Small intestine (tissue), 7 donors: ENCODE measurements around the gene ENDOV. TPM values are rescaled to one million over a fixed set of nuclear protein-coding genes. Genes with fewer than 3 reads are reported as not detected.

Experiments used
- DNase-seq, 2 donors: peaks; one replicate each; pipeline versions ENCODE4 v3.0.0 to v3.0.0-alpha.2; 2013
- FAIRE-seq: peaks from 2 replicates; lab custom pipeline; 2012; peaks lifted over from hg19 to GRCh38; lab: Jason Lieb, UNC
- H3K27ac ChIP-seq, 3 donors: one replicate each; pipeline ENCODE4 v1.5.1; 2013; ENCODE audit warnings: low read length in 2 of 3, mild to moderate bottlenecking in 2 of 3, control low read depth in 1 of 3, inconsistent platforms in 1 of 3, low read depth in 1 of 3, moderate library complexity in 1 of 3
- H3K27me3 ChIP-seq, 3 donors: one replicate each; pipeline ENCODE4 v1.6.1; 2013; ENCODE audit warnings: low read length in 3 of 3, inconsistent platforms in 1 of 3; ENCODE audit not compliant: control insufficient read depth in 3 of 3, insufficient read depth in 3 of 3
- H3K36me3 ChIP-seq, 3 donors: one replicate each; pipeline ENCODE4 v1.6.1; 2013; ENCODE audit warnings: low read length in 3 of 3, inconsistent platforms in 1 of 3, low read depth in 1 of 3, mild to moderate bottlenecking in 1 of 3, moderate library complexity in 1 of 3; ENCODE audit not compliant: control insufficient read depth in 3 of 3, insufficient read depth in 2 of 3
- H3K4me1 ChIP-seq, 3 donors: one replicate each; pipeline ENCODE4 v1.6.1; 2013; ENCODE audit warnings: low read length in 2 of 3, inconsistent platforms in 1 of 3, low read depth in 1 of 3, mild to moderate bottlenecking in 1 of 3, moderate library complexity in 1 of 3; ENCODE audit not compliant: control insufficient read depth in 3 of 3, insufficient read depth in 2 of 3
- H3K4me3 ChIP-seq, 3 donors: one replicate each; pipeline ENCODE4 v1.5.1; 2013; ENCODE audit warnings: low read length in 3 of 3, control low read depth in 1 of 3, inconsistent platforms in 1 of 3, low read depth in 1 of 3, mild to moderate bottlenecking in 1 of 3, moderate library complexity in 1 of 3
- H3K9me3 ChIP-seq, 2 donors: one replicate each; pipeline ENCODE4 v1.6.1; 2013; ENCODE audit warnings: low read depth in 1 of 2, low read length in 1 of 2; ENCODE audit not compliant: control insufficient read depth in 2 of 2, insufficient read depth in 1 of 2
- WGBS, 3 donors: extraction: QIAGEN DNeasy Blood & Tissue Kit; methylation state at CpG; one replicate each; pipeline ENCODE4 v1.1.7; 2013; 5-methylcytosine and 5-hydroxymethylcytosine counted together
- polyA plus RNA-seq, 4 donors: library from polyadenylated mRNA; stranded (reverse) in 3 of 4; unstranded in 1 of 4; fragments of 200-250 nt in 3 of 4; fragments of 120-200 nt in 1 of 4; gene quantifications; one replicate each; pipeline versions ENCODE4 v1.2.1 to v1.2.3, GENCODE V29; 2013
- donor health status: healthy with polysubstance abuse.
- donor health status: control.
- donor health status: control.
- donor health status: Bipolar disorder and iron deficiency.
- donor health status: healthy.

Gene ENDOV
- polyA plus RNA-seq, 4 donors, result 13.6 to 39.6 (median 29.1) TPM

- H3K27me3 ChIP-seq, result peaks cover 13 to 89% (median 45%) of the 10 kb centered on the region in 3 donors
These were observed 58.0 kb downstream of the ENDOV start for GRCh38 chr17:80472996-80473395.

GRCh38 chr17:80473701-80474100 is 58.7 kb downstream of the ENDOV start:
- DNase-seq, result no peak
- peaks cover 18 to 86% (median 46%) of the 10 kb centered on the region in 3 donors for H3K27me3 ChIP-seq
- H3K4me1 ChIP-seq, result peaks cover 0 to 7% (median 4%) of the 10 kb centered on the region in 3 donors
- H3K9me3 ChIP-seq, result no peaks in the 10 kb centered on the region
- no peak for FAIRE-seq
- no peak overlapping the region for H3K4me3 ChIP-seq
- WGBS, 3 donors, result 28 to 52% (median 52%) methylated on average over 7 of the region's 7 CpGs
- H3K36me3 ChIP-seq, result no peaks in the 10 kb centered on the region
- no peak overlapping the region for H3K27ac ChIP-seq

More at GRCh38 chr17:80472996-80473395, 58.0 kb downstream of the ENDOV start:
- H3K27ac ChIP-seq, result no peak overlapping the region
- DNase-seq (no peak), FAIRE-seq (no peak)
- H3K9me3 ChIP-seq, result no peaks in the 10 kb centered on the region
- peaks cover 0 to 7% (median 4%) of the 10 kb centered on the region in 3 donors for H3K4me1 ChIP-seq
- H3K36me3 ChIP-seq, result no peaks in the 10 kb centered on the region
- no peak overlapping the region for H3K4me3 ChIP-seq
- 58 to 84% (median 69%) methylated on average over 12 of the region's 12 CpGs for WGBS, 3 donors

GRCh38 chr17:80474231-80474960 is 59.4 kb downstream of the ENDOV start:
- FAIRE-seq (no peak), DNase-seq (no peak)
- WGBS, 3 donors, result 12 to 18% (median 13%) methylated on average over 16 of the region's 16 CpGs
- Histone ChIP-seq H3K27ac (no peak overlapping the region), H3K27me3 (peaks cover 22 to 86% (median 49%) of the 10 kb centered on the region in 3 donors), H3K36me3 (no peaks in the 10 kb centered on the region), H3K4me3 (no peak overlapping the region), H3K4me1 (peaks cover 0 to 7% (median 4%) of the 10 kb centered on the region in 3 donors), H3K9me3 (no peaks in the 10 kb centered on the region)

- FAIRE-seq, result no peak
- H3K4me1 ChIP-seq, result peaks cover 0 to 7% (median 4%) of the 10 kb centered on the region in 3 donors
These were observed 60.3 kb downstream of the ENDOV start for GRCh38 chr17:80474961-80475909.

GRCh38 chr17:80475910-80476876 is 61.2 kb downstream of the ENDOV start, which contains the start of gene NPTX1:
NPTX1 (minus strand) TSS chr17:80476607; CDS start chr17:80476446, 161 bp downstream.
- FAIRE-seq (no peak), DNase-seq (peak in 1 of 2 donors; percentile 53)
- 1 to 2% (median 2%) methylated on average over 75 to 136 of the region's 136 CpGs for WGBS, 3 donors
- Histone ChIP-seq H3K36me3 (no peaks in the 10 kb centered on the region), H3K27me3 (peaks cover 22 to 86% (median 56%) of the 10 kb centered on the region in 3 donors), H3K9me3 (no peaks in the 10 kb centered on the region), H3K27ac (no peak within 1 kb of the TSS), H3K4me1 (peaks cover 0 to 7% (median 6%) of the 10 kb centered on the region in 3 donors), H3K4me3 (peak within 1 kb of the TSS in 1 of 3 donors; percentile 41)

More at GRCh38 chr17:80474961-80475909, 60.3 kb downstream of the ENDOV start:
- Histone ChIP-seq H3K27me3 (peaks cover 22 to 86% (median 54%) of the 10 kb centered on the region in 3 donors), H3K9me3 (no peaks in the 10 kb centered on the region), H3K27ac (no peak overlapping the region), H3K36me3 (no peaks in the 10 kb centered on the region), H3K4me3 (no peak overlapping the region)
- DNase-seq, result no peak
- WGBS, 3 donors, result 4 to 5% (median 5%) methylated on average over 48 to 55 of the region's 55 CpGs

GRCh38 chr17:80476877-80477646 is 62.1 kb downstream of the ENDOV start:
- DNase-seq (no peak), FAIRE-seq (no peak)
- peaks cover 0 to 11% (median 7%) of the 10 kb centered on the region in 3 donors for H3K4me1 ChIP-seq
- H3K36me3 ChIP-seq, result no peaks in the 10 kb centered on the region
- H3K9me3 ChIP-seq, result no peaks in the 10 kb centered on the region
- H3K27me3 ChIP-seq, result peaks cover 22 to 86% (median 51%) of the 10 kb centered on the region in 3 donors
- 1 to 3% (median 2%) methylated on average over 50 to 84 of the region's 84 CpGs for WGBS, 3 donors
- no peak overlapping the region for H3K27ac ChIP-seq
- H3K4me3 ChIP-seq, result peak overlapping the region in 1 of 3 donors; percentile 41
